Activated CD8-positive, alpha-beta memory T cell treated with anti-CD3 and anti-CD28 coated beads, Interleukin-2, amount 10 ng/mL, durations not matched to agents 7 days and 5 days (primary cell): ENCODE measurements around the gene PDXDC1. TPM values are rescaled to one million over a fixed set of nuclear protein-coding genes. Genes with fewer than 3 reads are reported as not detected.
"Not testable (repeated sequence)": the region's sequence is repeated elsewhere in the genome, so short reads cannot be mapped to it uniquely, and the experiment has no call there.

ENCODE experiments used
- ATAC-seq: fragments of 150-1000 bp; cut with Tn5 transposase; one replicate; pipeline ENCODE4 v1.10.0; 2021; ENCODE audit warnings: moderate library complexity
- CTCF ChIA-PET: fragments of 350-600 bp; sonication (Branson Sonifier 250); formaldehyde crosslinking; loops from one replicate; lab custom pipeline; 2021; ENCODE audit warnings: antibody characterized with exemption; lab: Charles Lee
- DNase-seq: peaks from one replicate; pipeline ENCODE4 v3.0.0-alpha.2; 2020
- H3K27ac Mint-ChIP-seq: one replicate; pipeline ENCODE4 v1.8.0; 2021; ENCODE audit warnings: mild to moderate bottlenecking, mixed read lengths
- H3K27me3 Mint-ChIP-seq: one replicate; pipeline ENCODE4 v1.8.0; 2021; ENCODE audit warnings: mixed read lengths
- H3K36me3 Mint-ChIP-seq: one replicate; pipeline ENCODE4 v1.8.0; 2021; ENCODE audit warnings: mild to moderate bottlenecking, mixed read lengths
- H3K4me1 Mint-ChIP-seq: one replicate; pipeline ENCODE4 v1.8.0; 2021; ENCODE audit warnings: mixed read lengths
- H3K4me3 Mint-ChIP-seq: one replicate; pipeline ENCODE4 v1.8.0; 2021; ENCODE audit warnings: mild to moderate bottlenecking, moderate library complexity, mixed read lengths
- H3K9me3 Mint-ChIP-seq: one replicate; pipeline ENCODE4 v1.8.0; 2022; ENCODE audit warnings: low read depth, mixed read lengths
- total RNA-seq, 2 experiments: library from RNA; stranded (reverse); gene quantifications; one replicate each; pipeline ENCODE4 v1.2.3, GENCODE V29; 2021

PDXDC1 gene
- total RNA-seq, 2 experiments from 2014 or later: 47.0 to 58.7 TPM

DNA sequence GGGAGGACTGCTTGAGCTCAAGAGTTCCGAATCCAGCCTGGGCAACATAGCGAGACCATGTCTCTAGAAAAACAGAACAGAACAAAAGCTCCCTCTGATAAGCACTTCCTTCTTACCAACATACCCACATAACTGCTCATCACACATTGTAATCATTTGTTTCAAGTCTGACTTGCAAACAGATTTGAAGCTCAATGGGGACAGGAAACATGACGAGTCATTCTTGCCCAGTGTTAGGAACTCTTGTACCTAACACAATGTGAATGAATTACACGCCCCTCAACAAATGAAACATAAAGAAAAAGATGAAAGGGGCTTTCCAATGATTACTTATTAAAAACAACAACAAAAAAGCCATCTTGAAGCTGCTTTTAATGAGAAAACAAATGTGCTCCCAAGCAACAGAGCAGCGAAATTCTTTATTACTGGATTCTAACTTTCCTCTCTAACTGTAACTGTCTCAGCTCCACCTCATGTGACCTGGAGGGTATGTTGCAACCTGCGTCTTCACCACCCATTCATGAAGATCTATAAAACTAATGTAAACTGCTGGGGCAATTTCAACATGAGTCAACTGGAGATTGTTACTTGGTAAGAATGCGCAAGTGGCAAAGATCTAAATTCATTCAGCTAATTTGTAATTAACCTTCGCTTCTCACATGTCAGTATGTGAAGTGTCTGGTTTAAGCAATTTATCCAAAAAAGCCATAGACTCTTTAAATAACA is 87.4 kb downstream of the PDXDC1 start:
- not testable (repeated sequence) for ATAC-seq, H3K4me3 Mint-ChIP-seq, H3K27me3 Mint-ChIP-seq, DNase-seq, H3K9me3 Mint-ChIP-seq
- peak overlapping the region; percentile 23 for H3K27ac Mint-ChIP-seq
- H3K4me1 Mint-ChIP-seq: peaks cover 12% of the 10 kb centered on the region
- H3K36me3 Mint-ChIP-seq: peaks cover 51% of the 10 kb centered on the region
- CTCF ChIA-PET: interaction anchor here (1.2 kb wide), 1 partner anchor 11 kb away, joined by 6 read pairs; no protein-coding TSS in a partner anchor

DNA sequence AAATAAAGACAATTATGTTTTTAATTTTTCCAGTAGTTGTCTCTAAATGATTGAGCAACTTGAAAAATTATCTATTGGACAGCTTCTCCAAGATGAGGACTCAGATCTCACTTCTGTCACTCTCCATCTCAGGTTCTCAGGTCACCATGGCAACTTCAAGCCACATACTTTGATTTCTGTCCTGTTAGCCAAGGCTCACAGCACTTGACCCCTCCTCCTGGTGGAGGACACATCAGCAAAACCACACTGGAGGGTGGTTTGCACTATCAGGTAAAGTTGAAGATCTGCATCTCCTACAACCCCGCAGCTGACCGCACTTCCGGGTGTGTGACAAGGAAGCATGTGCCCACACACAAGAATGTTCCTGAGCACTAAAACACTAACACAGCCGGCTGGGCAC is 91.1 kb downstream of the PDXDC1 start:
- H3K27me3 Mint-ChIP-seq, H3K9me3 Mint-ChIP-seq, H3K27ac Mint-ChIP-seq, DNase-seq, CTCF ChIA-PET, ATAC-seq, H3K4me3 Mint-ChIP-seq: not testable (repeated sequence)
- peaks cover 12% of the 10 kb centered on the region for H3K4me1 Mint-ChIP-seq
- peaks cover 39% of the 10 kb centered on the region for H3K36me3 Mint-ChIP-seq

DNA sequence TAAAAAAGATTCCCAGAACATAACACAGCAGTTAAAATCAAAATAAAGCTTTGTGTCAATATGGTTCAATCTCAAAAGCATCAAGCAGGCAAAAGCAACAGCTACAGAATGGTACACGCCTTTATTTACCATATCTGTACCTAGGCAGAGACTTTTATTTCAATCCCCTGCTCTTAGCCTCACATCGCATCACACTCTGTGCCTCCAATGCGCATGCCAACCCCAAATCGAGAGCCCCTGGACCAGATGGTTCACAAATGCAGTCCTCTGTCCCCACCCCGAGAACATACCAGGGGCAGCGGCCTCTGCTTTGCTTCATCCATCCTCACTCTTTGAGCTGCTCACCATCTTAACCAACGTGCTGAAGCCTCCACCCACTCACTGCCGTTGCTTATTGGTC is 91.9 kb downstream of the PDXDC1 start:
- CTCF ChIA-PET, H3K4me1 Mint-ChIP-seq, DNase-seq, H3K27ac Mint-ChIP-seq, H3K27me3 Mint-ChIP-seq, ATAC-seq, H3K4me3 Mint-ChIP-seq, H3K9me3 Mint-ChIP-seq: not testable (repeated sequence)
- peaks cover 33% of the 10 kb centered on the region for H3K36me3 Mint-ChIP-seq

DNA sequence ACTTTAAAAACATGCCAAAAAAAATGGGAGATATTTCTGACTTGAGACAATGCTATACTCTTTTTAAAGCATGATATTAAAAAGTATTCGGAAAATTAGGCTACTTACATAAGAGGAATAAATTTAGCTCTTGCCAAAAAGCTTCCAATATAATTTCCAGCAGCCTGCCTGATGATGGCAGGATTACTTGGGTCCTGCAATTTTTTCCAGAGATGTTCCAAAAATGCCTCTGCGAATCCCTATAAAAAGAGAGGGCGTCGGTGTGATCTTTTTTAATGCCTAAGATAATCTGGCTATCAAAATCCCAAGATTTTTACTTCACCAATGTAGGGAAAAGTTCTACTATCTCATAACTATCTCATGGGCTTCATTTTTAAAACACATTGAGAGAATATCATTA is 96.2 kb downstream of the PDXDC1 start:
- H3K4me1 Mint-ChIP-seq, DNase-seq, H3K27me3 Mint-ChIP-seq, H3K4me3 Mint-ChIP-seq, ATAC-seq, CTCF ChIA-PET, H3K9me3 Mint-ChIP-seq, H3K27ac Mint-ChIP-seq: not testable (repeated sequence)
- peaks cover 31% of the 10 kb centered on the region for H3K36me3 Mint-ChIP-seq

DNA sequence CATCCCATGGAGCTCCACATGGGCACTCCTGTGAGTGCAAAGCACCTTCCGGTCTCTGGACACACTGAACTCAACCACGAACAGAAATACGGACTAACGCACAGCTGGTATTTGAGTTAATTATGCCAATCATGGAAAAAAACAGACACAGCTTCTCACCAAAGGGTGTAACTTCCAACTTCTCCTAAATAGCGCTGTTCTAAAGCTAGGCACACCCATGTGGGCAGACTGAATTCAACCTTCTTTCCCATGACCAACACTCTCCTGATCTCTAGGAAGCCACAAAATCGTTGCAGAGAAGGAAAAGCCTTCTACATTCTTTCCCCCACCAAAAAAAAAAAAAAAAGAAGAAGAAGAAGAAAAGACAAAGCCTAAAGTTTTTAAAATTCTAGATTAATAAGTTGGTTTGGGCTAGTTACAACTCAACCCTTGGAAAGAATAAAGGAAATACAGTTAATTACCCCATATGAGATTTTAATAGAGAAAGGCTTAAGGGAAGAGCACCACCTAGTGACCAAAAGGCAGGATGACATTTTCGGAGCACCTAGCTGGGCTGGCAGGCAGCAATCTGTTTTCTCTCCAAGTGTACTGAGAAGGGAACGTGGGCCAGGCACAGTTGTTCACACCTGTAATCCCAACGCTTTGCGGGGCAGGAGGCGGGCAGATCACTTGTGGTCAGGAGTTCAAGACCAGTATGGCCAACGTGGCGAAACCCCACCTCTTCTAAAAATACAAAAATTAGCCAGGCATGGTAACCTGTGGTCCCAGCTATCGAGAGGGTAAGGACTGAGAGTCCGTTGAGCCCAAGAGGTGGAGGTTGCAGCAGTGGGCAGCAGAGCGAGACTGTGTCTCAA is 97.3 kb downstream of the PDXDC1 start:
- H3K9me3 Mint-ChIP-seq, DNase-seq, H3K4me1 Mint-ChIP-seq, H3K27me3 Mint-ChIP-seq, H3K4me3 Mint-ChIP-seq: not testable (repeated sequence)
- ATAC-seq: peak; percentile 74
- CTCF ChIA-PET: interaction anchor here (0.7 to 2.9 kb wide), 5 partner anchors 10 to 1177 kb away, joined by 3 to 9 read pairs (median 3); partner anchors contain the start of gene RRN3
- H3K27ac Mint-ChIP-seq: peak overlapping the region; percentile 32
- peaks cover 36% of the 10 kb centered on the region for H3K36me3 Mint-ChIP-seq

DNA sequence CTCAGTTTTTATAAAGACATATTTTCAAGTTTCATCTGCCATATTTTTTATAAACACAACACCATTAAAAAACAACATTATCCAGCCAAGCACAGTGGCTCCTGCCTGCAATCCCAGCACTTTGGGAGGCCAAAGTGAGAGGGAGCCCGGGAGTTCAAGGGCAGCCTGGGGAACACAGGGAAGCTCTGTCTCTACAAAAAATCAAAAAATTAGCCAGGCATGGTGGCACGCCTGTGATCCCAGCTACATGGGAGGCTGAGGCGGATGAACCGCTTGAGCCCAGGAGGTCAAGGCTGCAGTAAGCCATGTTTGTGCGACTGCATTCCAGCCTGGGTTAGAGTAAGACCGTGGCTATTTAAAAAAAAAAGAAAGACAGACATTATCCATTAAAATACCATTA is 98.3 kb downstream of the PDXDC1 start:
- Mint-ChIP-seq H3K36me3 (peaks cover 44% of the 10 kb centered on the region), H3K27ac (no peak overlapping the region), H3K4me3 (no peak overlapping the region), H3K4me1 (peaks cover 12% of the 10 kb centered on the region), H3K9me3 (no peaks in the 10 kb centered on the region), H3K27me3 (no peaks in the 10 kb centered on the region)
- ATAC-seq: no peak
- CTCF ChIA-PET: interaction anchor here (0.8 to 2.9 kb wide), 4 partner anchors 11 to 40 kb away, joined by 3 to 9 read pairs (median 4); partner anchors contain the start of gene RRN3
- DNase-seq: no peak

DNA sequence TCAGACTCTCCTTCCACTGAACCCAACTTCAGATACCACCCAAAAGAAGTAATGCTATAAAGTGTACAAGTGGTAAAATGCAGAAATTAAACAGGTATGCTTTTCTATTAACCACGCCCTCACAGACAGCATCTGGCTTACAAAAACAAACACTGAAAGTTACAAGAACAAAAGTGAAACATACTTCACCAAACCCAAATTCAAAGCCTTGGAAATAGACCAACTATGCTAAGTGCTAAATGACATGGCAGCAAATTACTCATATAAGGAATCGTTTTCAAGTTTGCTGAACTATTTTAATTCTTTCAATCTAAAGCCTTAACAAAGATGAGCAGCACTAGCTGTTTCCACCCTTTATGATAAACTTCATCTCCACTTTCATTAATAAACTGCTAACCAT is 101.3 kb downstream of the PDXDC1 start:
- H3K27me3 Mint-ChIP-seq, H3K4me3 Mint-ChIP-seq, H3K9me3 Mint-ChIP-seq, CTCF ChIA-PET, DNase-seq: not testable (repeated sequence)
- Mint-ChIP-seq H3K4me1 (peaks cover 12% of the 10 kb centered on the region), H3K27ac (peak overlapping the region; percentile 59), H3K36me3 (peaks cover 55% of the 10 kb centered on the region)
- ATAC-seq: peak; percentile 51

DNA sequence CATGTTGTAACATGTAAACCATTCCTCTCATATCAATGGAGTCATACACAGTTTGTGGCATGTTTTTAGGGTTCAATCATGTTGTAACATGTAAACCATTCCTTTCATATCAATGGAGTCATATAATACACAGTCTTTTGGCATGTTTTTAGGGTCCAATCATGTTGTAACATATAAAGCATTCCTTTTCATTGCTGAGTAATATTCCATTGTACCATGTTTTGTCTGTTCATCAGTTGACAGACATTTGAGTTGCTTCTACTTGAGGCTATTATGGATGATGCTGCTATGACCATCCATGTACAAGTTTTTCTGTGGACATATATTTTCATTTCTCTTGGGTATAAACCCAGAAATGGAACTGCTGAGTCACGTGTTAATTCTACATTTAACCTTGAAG is 106.1 kb downstream of the PDXDC1 start:
- H3K4me3 Mint-ChIP-seq, H3K27me3 Mint-ChIP-seq, H3K27ac Mint-ChIP-seq, ATAC-seq, DNase-seq, CTCF ChIA-PET, H3K9me3 Mint-ChIP-seq: not testable (repeated sequence)
- peaks cover 17% of the 10 kb centered on the region for H3K4me1 Mint-ChIP-seq
- H3K36me3 Mint-ChIP-seq: peaks cover 61% of the 10 kb centered on the region

DNA sequence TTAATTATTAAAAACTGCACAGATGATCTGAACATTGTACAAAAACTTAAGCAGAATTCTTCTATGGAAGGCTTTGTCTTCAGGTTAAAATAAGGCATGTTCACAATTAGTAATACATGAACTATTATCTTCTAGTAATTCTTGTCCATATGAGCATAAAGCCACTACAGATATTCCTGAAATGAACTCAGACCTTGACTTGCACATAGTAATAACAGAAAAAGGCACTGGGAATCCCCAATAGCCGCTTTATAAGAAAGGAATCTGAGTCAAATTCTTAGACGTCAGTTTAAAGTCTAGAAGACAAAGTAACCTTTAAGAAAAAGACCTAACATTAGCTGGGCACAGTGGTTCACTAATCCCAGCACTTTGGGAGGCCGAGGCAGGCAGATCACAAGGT is 108.0 kb downstream of the PDXDC1 start:
- H3K4me3 Mint-ChIP-seq, ATAC-seq, H3K27me3 Mint-ChIP-seq, DNase-seq, H3K9me3 Mint-ChIP-seq, CTCF ChIA-PET, H3K4me1 Mint-ChIP-seq, H3K27ac Mint-ChIP-seq: not testable (repeated sequence)
- peaks cover 52% of the 10 kb centered on the region for H3K36me3 Mint-ChIP-seq

DNA sequence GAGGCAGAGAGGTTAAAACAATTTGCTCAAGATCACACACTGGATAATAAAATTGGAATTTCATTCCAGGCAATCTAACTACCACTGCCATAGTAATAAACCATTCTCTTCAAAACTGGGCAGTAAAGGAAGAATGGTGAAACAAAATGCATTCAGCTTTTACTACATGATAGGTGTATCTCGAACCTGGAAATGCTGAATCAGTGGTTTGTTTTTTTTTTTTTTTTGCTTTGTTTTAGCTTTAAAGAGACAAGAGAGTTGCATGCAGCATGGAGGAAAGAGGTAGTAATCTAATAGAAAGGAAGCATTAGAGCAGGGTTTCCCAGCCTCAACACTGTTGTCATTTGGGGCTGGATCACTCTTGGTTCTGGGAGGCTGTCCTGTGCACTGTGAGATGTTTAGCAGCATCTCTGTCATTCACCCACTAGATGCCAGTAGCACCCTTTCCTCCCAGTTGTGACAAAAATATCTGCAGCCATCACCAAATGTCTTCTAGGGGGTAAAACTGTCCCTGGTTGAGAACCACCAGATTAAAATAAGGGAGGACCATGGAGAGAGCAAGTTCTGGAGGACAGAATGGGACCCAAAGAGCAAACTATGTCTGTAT is 115.9 kb downstream of the PDXDC1 start:
- CTCF ChIA-PET, H3K4me3 Mint-ChIP-seq, H3K9me3 Mint-ChIP-seq, H3K27me3 Mint-ChIP-seq, ATAC-seq, DNase-seq: not testable (repeated sequence)
- peaks cover 11% of the 10 kb centered on the region for H3K36me3 Mint-ChIP-seq
- peaks cover 26% of the 10 kb centered on the region for H3K4me1 Mint-ChIP-seq
- H3K27ac Mint-ChIP-seq: peak overlapping the region; percentile 59

DNA sequence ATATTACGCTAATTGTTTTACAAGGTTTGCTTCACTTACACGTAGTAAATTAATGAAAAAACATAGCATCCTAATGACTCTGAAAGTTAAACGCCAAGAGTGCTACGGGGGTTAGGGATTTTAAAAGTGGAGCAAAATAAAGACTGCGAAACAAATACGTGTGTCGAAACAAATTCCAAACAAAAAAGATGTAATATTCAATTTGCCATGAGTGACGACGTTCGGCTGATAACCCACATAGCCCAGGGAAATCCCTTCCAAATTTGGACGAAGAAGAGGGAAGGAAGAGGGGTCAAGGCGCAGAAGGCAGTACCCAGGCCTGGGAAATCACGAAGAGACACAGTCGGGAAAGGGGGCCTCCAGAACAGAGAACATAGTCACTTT is 118.7 kb downstream of the PDXDC1 start:
- not testable (repeated sequence) for ATAC-seq, H3K27me3 Mint-ChIP-seq, H3K36me3 Mint-ChIP-seq, DNase-seq, H3K9me3 Mint-ChIP-seq
- peak overlapping the region; percentile 95 for H3K4me3 Mint-ChIP-seq
- H3K4me1 Mint-ChIP-seq: peaks cover 24% of the 10 kb centered on the region
- CTCF ChIA-PET: interaction anchor here (2.5 kb wide), 1 partner anchor 20 kb away, joined by 9 read pairs; no protein-coding TSS in a partner anchor
- H3K27ac Mint-ChIP-seq: peak overlapping the region; percentile 92

DNA sequence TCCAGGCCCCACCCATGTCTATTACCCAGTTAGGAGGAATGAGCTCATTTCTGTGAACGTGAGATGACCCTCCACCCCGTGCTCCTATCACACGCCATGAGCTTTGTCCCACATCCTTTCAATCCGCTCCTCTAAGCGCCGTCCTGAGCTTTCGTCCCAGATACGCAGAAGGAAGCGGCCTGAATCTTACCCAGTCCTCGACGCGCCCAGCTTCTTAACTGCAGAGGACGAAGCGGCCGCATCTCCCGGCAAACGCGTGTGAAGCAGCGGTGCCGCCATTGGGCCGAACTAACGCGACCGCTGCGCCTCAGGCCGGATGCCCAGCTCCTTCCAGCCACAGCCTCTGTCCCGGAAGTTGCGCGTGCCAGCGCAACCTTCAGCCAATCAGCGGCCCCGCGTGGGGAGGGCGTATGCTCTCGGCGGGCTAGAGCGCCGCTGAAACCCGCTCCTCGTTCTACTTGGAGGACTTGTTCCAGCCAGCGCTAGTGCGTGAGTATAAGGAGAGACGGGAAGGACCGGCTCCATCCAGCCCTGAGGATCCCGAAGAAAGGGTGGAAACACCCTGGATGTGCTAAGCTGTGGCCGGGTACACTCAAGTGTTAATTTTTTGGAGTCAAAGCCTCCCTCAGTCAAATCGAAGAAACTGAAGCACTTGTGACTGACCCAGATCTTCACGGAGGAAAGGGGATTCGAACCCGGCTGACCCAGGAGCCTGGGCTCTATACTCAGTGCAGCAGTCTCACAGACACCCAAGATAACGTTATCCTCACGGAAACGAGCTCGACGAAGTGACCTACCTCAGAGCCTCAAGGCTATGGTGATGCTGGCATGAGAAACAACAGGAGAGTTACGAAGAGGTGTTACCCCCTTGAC is 119.4 kb downstream of the PDXDC1 start, which contains the start of gene RRN3:
RRN3 (minus strand) TSS at position 318 of the 873 bp plus-strand sequence; CDS start at position 279, 39 bp downstream.
- CTCF ChIA-PET: interaction anchor here (2.5 kb wide), 1 partner anchor 21 kb away, joined by 9 read pairs; no protein-coding TSS in a partner anchor
- ATAC-seq (peak; percentile 100), DNase-seq (peak; percentile 92)
- Mint-ChIP-seq H3K4me1 (peaks cover 23% of the 10 kb centered on the region), H3K4me3 (peak within 1 kb of the TSS; percentile 95), H3K27ac (peak within 1 kb of the TSS; percentile 92)
- not testable (repeated sequence) for H3K36me3 Mint-ChIP-seq, H3K9me3 Mint-ChIP-seq, H3K27me3 Mint-ChIP-seq
